Fibroblast of villous mesenchyme (primary cell): Measurements from ENCODE around the gene PRIMA1. TPM values are rescaled to one million over a fixed set of nuclear protein-coding genes. Genes with fewer than 3 reads are reported as not detected.

ENCODE experiments used
- DNase-seq: peaks from one replicate; pipeline ENCODE4 v3.0.0-alpha.2; 2010; ENCODE audit warnings: low read depth
- H3K4me3 ChIP-seq: 2 replicates; pipeline ENCODE4 v1.5.1; 2011; ENCODE audit warnings: low read depth, mild to moderate bottlenecking, low read length
- total RNA-seq: library from RNA; depleted of rRNA; stranded (reverse); fragments of >200 nt; gene quantifications from 2 replicates; pipeline ENCODE4 v1.2.3, GENCODE V29; 2012
- TF ChIP-seq, protein P1 (sequence below): IDR thresholded peaks from 2 replicates; pipeline ENCODE4 v1.5.1; 2012; ENCODE audit warnings: low read depth, mild to moderate bottlenecking, low read length; ENCODE audit not compliant: insufficient read depth

Gene PRIMA1
- total RNA-seq, 1 donor: not detected

DNA sequence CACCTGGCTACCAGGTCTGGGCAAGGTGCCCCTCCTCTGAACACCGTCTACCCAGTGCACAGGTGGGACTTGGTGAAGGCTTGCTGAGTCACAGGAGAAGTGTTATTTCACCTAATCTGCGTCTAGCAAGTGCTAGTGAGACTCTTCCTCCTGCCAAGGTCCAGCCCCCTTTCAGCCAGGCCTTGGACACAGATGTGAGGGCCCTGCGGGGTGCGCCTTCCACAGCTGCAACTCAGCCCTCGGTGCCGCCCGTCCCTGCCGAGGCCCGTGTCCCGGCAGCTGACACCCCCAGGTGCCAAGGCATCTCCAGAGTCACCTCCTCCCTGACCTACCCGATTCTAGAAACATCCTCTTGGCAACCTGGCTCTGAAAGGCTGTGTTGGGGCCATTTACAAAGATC lies 55.1 kb downstream of the PRIMA1 start:
- DNase-seq: no peak
- TF ChIP-seq, protein P1, sequence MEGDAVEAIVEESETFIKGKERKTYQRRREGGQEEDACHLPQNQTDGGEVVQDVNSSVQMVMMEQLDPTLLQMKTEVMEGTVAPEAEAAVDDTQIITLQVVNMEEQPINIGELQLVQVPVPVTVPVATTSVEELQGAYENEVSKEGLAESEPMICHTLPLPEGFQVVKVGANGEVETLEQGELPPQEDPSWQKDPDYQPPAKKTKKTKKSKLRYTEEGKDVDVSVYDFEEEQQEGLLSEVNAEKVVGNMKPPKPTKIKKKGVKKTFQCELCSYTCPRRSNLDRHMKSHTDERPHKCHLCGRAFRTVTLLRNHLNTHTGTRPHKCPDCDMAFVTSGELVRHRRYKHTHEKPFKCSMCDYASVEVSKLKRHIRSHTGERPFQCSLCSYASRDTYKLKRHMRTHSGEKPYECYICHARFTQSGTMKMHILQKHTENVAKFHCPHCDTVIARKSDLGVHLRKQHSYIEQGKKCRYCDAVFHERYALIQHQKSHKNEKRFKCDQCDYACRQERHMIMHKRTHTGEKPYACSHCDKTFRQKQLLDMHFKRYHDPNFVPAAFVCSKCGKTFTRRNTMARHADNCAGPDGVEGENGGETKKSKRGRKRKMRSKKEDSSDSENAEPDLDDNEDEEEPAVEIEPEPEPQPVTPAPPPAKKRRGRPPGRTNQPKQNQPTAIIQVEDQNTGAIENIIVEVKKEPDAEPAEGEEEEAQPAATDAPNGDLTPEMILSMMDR: no peak
- no peak overlapping the region for H3K4me3 ChIP-seq

DNA sequence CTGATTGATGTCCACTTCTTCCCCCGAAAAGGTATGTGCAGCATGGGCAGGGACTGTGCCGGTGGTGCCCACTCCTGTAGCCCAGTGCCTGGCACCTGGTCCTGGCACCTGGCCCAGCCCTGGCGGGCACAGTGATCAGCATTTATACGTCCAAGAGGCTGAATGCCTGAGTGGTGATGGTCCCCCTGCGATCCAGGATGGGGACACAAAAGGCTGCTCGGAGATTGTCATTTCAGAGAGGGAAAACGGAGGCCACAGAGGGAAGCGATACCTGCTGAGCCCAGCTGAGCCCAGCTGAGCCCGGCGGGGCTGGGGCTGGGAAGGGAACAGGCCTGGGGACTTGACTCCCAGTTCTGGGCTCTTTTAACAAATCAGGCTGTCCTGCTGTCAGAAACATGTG lies 55.8 kb downstream of the PRIMA1 start:
- TF ChIP-seq, protein P1: no peak
- no peak for DNase-seq
- H3K4me3 ChIP-seq: no peak overlapping the region

DNA sequence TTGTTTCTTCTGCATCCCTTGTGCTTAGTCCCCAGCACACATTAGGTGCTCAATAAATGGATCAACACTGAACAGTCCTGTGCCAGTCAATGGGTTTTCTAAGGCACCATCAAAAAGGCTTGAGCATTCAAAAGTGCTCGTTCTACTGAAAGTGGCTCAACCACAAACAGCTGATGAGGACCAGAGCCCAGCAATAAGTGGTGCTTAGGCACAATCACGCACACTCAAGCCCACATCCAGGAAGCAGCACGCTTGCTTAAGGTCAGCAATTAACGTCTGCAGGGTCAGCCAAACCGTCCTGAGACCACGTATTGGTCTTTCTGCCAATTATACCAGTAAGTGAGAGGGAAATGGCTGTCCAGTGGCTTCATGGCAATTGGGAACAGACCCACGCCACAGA lies 56.5 kb downstream of the PRIMA1 start:
- no peak overlapping the region for H3K4me3 ChIP-seq
- DNase-seq: no peak
- TF ChIP-seq, protein P1: no peak

DNA sequence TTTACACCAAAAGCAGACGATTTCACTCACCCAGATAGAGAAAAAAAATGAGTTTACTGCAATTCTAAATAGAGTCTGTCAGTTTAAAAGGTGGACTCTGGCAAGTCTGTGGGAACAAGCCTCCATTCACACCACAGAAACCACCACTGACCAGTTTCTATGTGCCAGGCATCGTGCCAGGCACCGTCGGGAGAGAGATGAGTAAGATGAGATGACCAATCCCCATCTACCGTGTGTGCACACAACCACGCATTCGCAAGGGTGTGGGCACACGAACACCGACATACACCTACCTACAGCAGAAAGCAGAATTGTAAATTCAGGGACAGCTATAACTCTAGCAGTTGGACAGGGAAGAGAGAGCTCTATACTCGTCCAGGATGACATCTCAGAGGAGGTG lies 58.3 kb downstream of the PRIMA1 start:
- TF ChIP-seq, protein P1: no peak
- no peak for DNase-seq
- no peak overlapping the region for H3K4me3 ChIP-seq

DNA sequence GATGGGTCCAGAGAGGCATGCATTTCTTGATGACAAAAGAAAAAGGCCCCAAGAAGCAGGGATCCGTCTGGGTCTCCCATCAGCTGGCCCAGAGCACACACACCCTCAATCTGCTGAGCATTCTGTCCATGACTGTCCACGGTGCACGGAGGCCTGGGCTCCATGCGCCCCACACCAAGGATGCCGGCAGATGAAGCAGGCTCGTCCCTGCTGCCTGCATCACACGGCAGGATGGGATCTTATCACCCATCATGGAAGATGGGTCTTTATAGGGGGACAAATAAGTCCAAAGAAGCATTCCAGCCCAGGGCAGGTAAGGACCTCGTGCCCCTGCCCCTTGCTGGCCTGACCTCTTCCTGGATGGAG lies 59.7 kb downstream of the PRIMA1 start:
- no peak for DNase-seq
- TF ChIP-seq, protein P1: no peak
- H3K4me3 ChIP-seq: no peak overlapping the region

DNA sequence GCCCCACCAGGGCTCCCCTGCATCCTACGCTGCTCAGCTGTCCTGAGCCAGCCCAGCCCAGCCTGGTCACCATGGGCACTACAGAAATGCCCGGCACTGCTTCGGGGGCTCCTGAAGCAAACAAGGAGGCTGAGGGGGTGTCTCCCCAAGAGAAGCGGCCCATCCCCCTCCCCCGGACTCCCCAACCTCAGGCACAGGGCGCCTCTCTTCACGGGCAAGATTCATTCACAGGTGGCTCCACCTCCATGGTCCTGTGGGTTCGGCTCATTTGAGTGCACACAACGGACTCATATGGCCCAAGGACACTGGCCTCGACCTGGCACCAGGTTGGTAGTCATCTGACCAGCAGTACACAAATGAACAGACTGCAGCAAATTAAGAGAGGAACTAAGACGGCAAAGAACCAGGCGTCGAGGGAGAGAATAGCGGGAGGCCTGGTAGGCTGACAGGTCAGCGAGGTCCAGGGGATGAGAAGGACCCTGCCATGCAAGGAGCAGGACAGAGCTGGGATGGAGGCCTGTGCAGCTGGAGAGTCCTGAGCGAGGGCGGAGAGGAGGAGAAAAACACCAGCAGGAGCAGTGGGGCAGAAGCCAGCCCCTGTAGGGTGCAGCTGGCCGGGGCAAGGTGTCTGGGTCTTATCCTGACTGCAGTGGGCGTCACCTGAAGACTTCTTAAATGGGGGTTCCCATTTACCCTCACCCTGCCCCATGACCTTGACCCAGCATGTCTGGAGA lies 60.2 kb downstream of the PRIMA1 start:
- no peak overlapping the region for H3K4me3 ChIP-seq
- DNase-seq: no peak
- TF ChIP-seq, protein P1: no peak
